ENCODE results near the gene NOX3. TPM values are rescaled to one million over a fixed set of nuclear protein-coding genes. Genes with fewer than 3 reads are reported as not detected.
"Not testable (repeated sequence)": the region's sequence is repeated elsewhere in the genome, so short reads cannot be mapped to it uniquely, and the experiment has no call there.

NOX3 gene
- total RNA-seq, 4 donors from 2014 or later = not detected

GRCh38 chr6:155454471-155454870 lies 1.2 kb downstream of the NOX3 start:
- no peaks in the 10 kb centered on the region for H3K9me3 ChIP-seq
- no peak overlapping the region for H3K27ac ChIP-seq
- no peak overlapping the region for H3K4me3 ChIP-seq
- H3K36me3 ChIP-seq = no peaks in the 10 kb centered on the region
- no peaks in the 10 kb centered on the region for H3K27me3 ChIP-seq
- DNase-seq = no peak
- TF ChIP-seq CTCF (IDR thresholded peaks at IDR 0.05) (no peak), POLR2A (IDR thresholded peaks at IDR 0.05) (no peak)
- no peaks in the 10 kb centered on the region for H3K4me1 ChIP-seq

GRCh38 chr6:155454008-155454407 lies 1.6 kb downstream of the NOX3 start:
- TF ChIP-seq CTCF (IDR thresholded peaks at IDR 0.05) (no peak), POLR2A (IDR thresholded peaks at IDR 0.05) (no peak)
- DNase-seq = no peak
- no peaks in the 10 kb centered on the region for H3K9me3 ChIP-seq
- H3K27ac ChIP-seq = no peak overlapping the region
- no peaks in the 10 kb centered on the region for H3K27me3 ChIP-seq
- H3K36me3 ChIP-seq = no peaks in the 10 kb centered on the region
- H3K4me3 ChIP-seq = no peak overlapping the region
- no peaks in the 10 kb centered on the region for H3K4me1 ChIP-seq

- no peaks in the 10 kb centered on the region for H3K36me3 ChIP-seq
- no peaks in the 10 kb centered on the region for H3K4me1 ChIP-seq
- DNase-seq = no peak
- no peaks in the 10 kb centered on the region for H3K9me3 ChIP-seq
- TF ChIP-seq POLR2A (IDR thresholded peaks at IDR 0.05) (no peak), CTCF (IDR thresholded peaks at IDR 0.05) (no peak)
- no peaks in the 10 kb centered on the region for H3K27me3 ChIP-seq
- H3K4me3 ChIP-seq = no peak overlapping the region
- H3K27ac ChIP-seq = no peak overlapping the region
These were observed 3.1 kb downstream of the NOX3 start for GRCh38 chr6:155452576-155452975.

GRCh38 chr6:155451530-155451929 lies 4.1 kb downstream of the NOX3 start:
- not testable (repeated sequence) for H3K9me3 ChIP-seq, H3K27ac ChIP-seq, H3K27me3 ChIP-seq, H3K4me3 ChIP-seq, DNase-seq, H3K4me1 ChIP-seq, H3K36me3 ChIP-seq

- Histone ChIP-seq H3K36me3 (no peaks in the 10 kb centered on the region), H3K4me3 (no peak overlapping the region), H3K4me1 (no peaks in the 10 kb centered on the region), H3K27me3 (no peaks in the 10 kb centered on the region), H3K9me3 (no peaks in the 10 kb centered on the region), H3K27ac (no peak overlapping the region)
- no peak for DNase-seq
- no peak for TF ChIP-seq CTCF (IDR thresholded peaks at IDR 0.05)
- TF ChIP-seq POLR2A (IDR thresholded peaks at IDR 0.05) = no peak
These were observed 5.4 kb downstream of the NOX3 start for GRCh38 chr6:155450240-155450581.

GRCh38 chr6:155449450-155450239 lies 6.0 kb downstream of the NOX3 start:
- H3K9me3 ChIP-seq = no peaks in the 10 kb centered on the region
- H3K4me1 ChIP-seq = no peaks in the 10 kb centered on the region
- no peaks in the 10 kb centered on the region for H3K27me3 ChIP-seq
- TF ChIP-seq CTCF (IDR thresholded peaks at IDR 0.05) (no peak), POLR2A (IDR thresholded peaks at IDR 0.05) (no peak)
- no peak overlapping the region for H3K27ac ChIP-seq
- no peak overlapping the region for H3K4me3 ChIP-seq
- no peak for DNase-seq
- no peaks in the 10 kb centered on the region for H3K36me3 ChIP-seq

Measured in Peyer's patch (tissue), 4 donors.